GM12878 (cell line): ENCODE results near the gene DIP2C. TPM values are rescaled to one million over a fixed set of nuclear protein-coding genes. Genes with fewer than 3 reads are reported as not detected.

ENCODE experiments used
- ATAC-seq: fragments of 200-7000 bp; cut with Tn5 transposase; 3 replicates; pipeline ENCODE4 v1.9.1; 2020; ENCODE audit warnings: mild to moderate bottlenecking, moderate library complexity
- BruUV-seq: library from RNA; stranded (reverse); fragments of 400-500 nt; replicated peaks from 2 replicates; lab custom pipeline; 2021; lab: Mats Ljungman, UMichigan
- CTCF ChIA-PET: fragments of 300-600 bp; sonication (Branson Sonifier 250); formaldehyde crosslinking; extraction: SDS; loops from one replicate; lab custom pipeline; 2021; ENCODE audit warnings: inconsistent platforms; lab: Yijun Ruan, JAX
- POLR2A ChIA-PET: fragments of 350-600 bp; formaldehyde crosslinking; extraction: SDS; loops from one replicate; lab custom pipeline; 2021; ENCODE audit warnings: inconsistent platforms; lab: Charles Lee
- RAD21 ChIA-PET: fragments of 300-600 bp; sonication (Branson Sonifier 250); formaldehyde crosslinking; loops from one replicate; lab custom pipeline; 2023; ENCODE audit warnings: antibody characterized with exemption; ENCODE audit not compliant: unreplicated experiment; lab: Charles Lee
- SMC1A ChIA-PET: fragments of 300-600 bp; sonication (Branson Sonifier 250); formaldehyde crosslinking; loops from one replicate; lab custom pipeline; 2023; ENCODE audit not compliant: unreplicated experiment, uncharacterized antibody; lab: Charles Lee
- DNase-seq: peaks from one replicate; pipeline ENCODE4 v3.0.0-alpha.2; 2011; ENCODE audit warnings: low read depth, low spot score
- FAIRE-seq: peaks from 3 replicates; lab custom pipeline; 2011; peaks lifted over from hg19 to GRCh38; lab: Jason Lieb, UNC
- H2AFZ ChIP-seq: 2 replicates; pipeline ENCODE4 v1.6.0; 2011; ENCODE audit warnings: low read depth, low read length, control low read depth; ENCODE audit not compliant: control insufficient read depth
- H3K27ac ChIP-seq: 2 replicates; pipeline ENCODE4 v1.5.1; 2011; ENCODE audit warnings: control low read depth; ENCODE audit not compliant: control insufficient read depth, insufficient read depth
- H3K27me3 ChIP-seq, 2 experiments: replicated peaks in 1 of 2; 2 replicates each; pipeline versions ENCODE4 v1.6.0 to v1.6.1; 2011; ENCODE audit warnings: low read length in 1 of 2; ENCODE audit not compliant: control insufficient read depth in 2 of 2, insufficient read depth in 2 of 2
- H3K36me3 ChIP-seq, 2 experiments: 2 replicates each; pipeline ENCODE4 v1.5.1; 2011; ENCODE audit warnings: low read length in 1 of 2; ENCODE audit not compliant: control insufficient read depth in 2 of 2, insufficient read depth in 2 of 2
- H3K4me1 ChIP-seq: 2 replicates; pipeline ENCODE4 v1.6.1; 2011; ENCODE audit warnings: mild to moderate bottlenecking, low read length, moderate library complexity, mixed read lengths; ENCODE audit not compliant: control insufficient read depth, insufficient read depth
- H3K4me2 ChIP-seq: 2 replicates; pipeline ENCODE4 v1.6.0; 2011; ENCODE audit warnings: control low read depth; ENCODE audit not compliant: control insufficient read depth, insufficient read depth
- H3K4me3 ChIP-seq: fragments of 200-600 bp; sonication (generic); 2 replicates; pipeline ENCODE4 v1.5.1; 2016
- H3K79me2 ChIP-seq: 2 replicates; pipeline ENCODE4 v1.6.0; 2011; ENCODE audit warnings: low read length; ENCODE audit not compliant: control insufficient read depth, insufficient read depth
- H3K9ac ChIP-seq: 2 replicates; pipeline ENCODE4 v1.8.0; 2011; ENCODE audit warnings: low read length, control low read depth, mixed read lengths; ENCODE audit not compliant: control insufficient read depth, insufficient read depth
- H3K9me3 ChIP-seq: replicated peaks from 3 replicates; pipeline ENCODE4 v1.5.1; 2011; ENCODE audit warnings: mild to moderate bottlenecking, low read length; ENCODE audit not compliant: control insufficient read depth, insufficient read depth
- H4K20me1 ChIP-seq: 2 replicates; pipeline ENCODE4 v1.6.0; 2011; ENCODE audit not compliant: control insufficient read depth, insufficient read depth
- CBX3 ChIP-seq: fragments of 200-600 bp; sonication (generic); IDR thresholded peaks from 2 replicates; pipeline ENCODE4 v1.6.1; 2016; ENCODE audit warnings: low read depth, borderline replicate concordance
- ESRRA ChIP-seq: IDR thresholded peaks from 2 replicates; pipeline ENCODE4 v1.6.1; 2012; ENCODE audit warnings: mild to moderate bottlenecking, low read length, improper control_type of control experiment
- HDAC6 ChIP-seq: fragments of 200-600 bp; sonication (generic); IDR thresholded peaks from one replicate; pipeline ENCODE4 v1.8.0; 2017; ENCODE audit warnings: antibody characterized with exemption; ENCODE audit not compliant: unreplicated experiment
- KAT2A ChIP-seq: conservative IDR thresholded peaks from 2 replicates; pipeline ENCODE4 v1.6.1; 2011; ENCODE audit warnings: low read depth, low read length; ENCODE audit not compliant: control insufficient read depth
- MTA2 ChIP-seq: fragments of 450-650 bp; IDR thresholded peaks from 2 replicates; pipeline ENCODE4 v1.6.1; 2016; ENCODE audit warnings: low read depth, mild to moderate bottlenecking, moderate library complexity
- NR2F1 ChIP-seq: fragments of 450-650 bp; conservative IDR thresholded peaks from 2 replicates; pipeline ENCODE4 v1.6.1; 2017; ENCODE audit warnings: mild to moderate bottlenecking
- PML ChIP-seq: IDR thresholded peaks from 2 replicates; pipeline ENCODE4 v1.6.1; 2012; ENCODE audit warnings: low read length, inconsistent platforms
- POLR2AphosphoS5 ChIP-seq: IDR thresholded peaks from 2 replicates; pipeline ENCODE4 v1.6.1; 2011; ENCODE audit warnings: mild to moderate bottlenecking, low read length, inconsistent platforms
- SMAD5 ChIP-seq: IDR thresholded peaks from 2 replicates; pipeline ENCODE4 v1.6.1; 2016; ENCODE audit warnings: antibody characterized with exemption, low read depth
- SREBF1 ChIP-seq: IDR thresholded peaks from 2 replicates; pipeline ENCODE4 v1.6.1; 2012; ENCODE audit warnings: mild to moderate bottlenecking, low read length
- ZNF384 ChIP-seq: IDR thresholded peaks from 2 replicates; pipeline ENCODE4 v1.6.1; 2012; ENCODE audit warnings: low read depth, mild to moderate bottlenecking, low read length, improper control_type of control experiment, borderline replicate concordance
- ZNF687 ChIP-seq: fragments of 450-650 bp; IDR thresholded peaks from 2 replicates; pipeline ENCODE4 v1.6.1; 2017; ENCODE audit warnings: mild to moderate bottlenecking, moderate library complexity
- WGBS: methylation state at CpG from one replicate; pipeline ENCODE4 v1.1.6; 2016; ENCODE audit warnings: low lambda C conversion rate; ENCODE audit not compliant: insufficient replicate concordance, insufficient coverage; ENCODE audit errors: missing lambda C conversion rate; 5-methylcytosine and 5-hydroxymethylcytosine counted together
- in situ Hi-C: fragments of 300-500 bp; cut with MboI; formaldehyde crosslinking; loops from 9 replicates; pipeline ENCODE4 v1.14.3; 2018; ENCODE audit warnings: mixed read lengths
- intact Hi-C: fragments of 100-400 bp; cut with micrococcal nuclease; formaldehyde crosslinking; loops from one replicate; pipeline ENCODE4 v1.14.2; 2022; ENCODE audit not compliant: unreplicated experiment
- polyA plus RNA-seq, 11 experiments: library from polyadenylated mRNA; depleted of rRNA in 4 of 11; unstranded in 6 of 11; stranded (reverse) in 5 of 11; fragments of >200 nt; fragmentation: Nextera tagmentation in 4 of 11; fragmentation: Illumina TruSeq in 1 of 11; extraction: Ambion mirVana in 4 of 11; extraction: Trizol in 1 of 11; gene quantifications; 1 replicate in 1 of 11; 2 replicates in 10 of 11; pipeline versions ENCODE4 v1.2.1 to v1.2.3, GENCODE V29; 2011 to 2016; ENCODE audit warnings: inconsistent platforms in 2 of 11, missing spikeins in 2 of 11, low read depth in 1 of 11
- total RNA-seq, 4 experiments: library from RNA; depleted of rRNA in 3 of 4; stranded (reverse); fragments of >200 nt in 3 of 4; fragmentation: Illumina TruSeq in 1 of 4; extraction: Trizol in 1 of 4; gene quantifications; 2 replicates each; pipeline versions ENCODE4 v1.2.1 to v1.2.3, GENCODE V29; 2013 to 2021

Gene DIP2C
- total and polyA plus RNA-seq, 10 of the 15 experiments (the other 5 are each of a cell fraction or from before 2014, with no cell fraction given): 0.01 to 0.10 (median 0.06) TPM

GRCh38 chr10:271201-271600 is 418.3 kb downstream of the DIP2C start:
- SMC1A ChIA-PET: interaction anchor here (1.1 kb wide), 1 partner anchor 90 kb away, joined by 3 read pairs; no protein-coding TSS in a partner anchor
- 62% methylated on average over 3 of the region's 3 CpGs for WGBS
- POLR2A ChIA-PET: no interaction called here
- intact Hi-C loops: no loop called here
- TF ChIP-seq SREBF1 (no peak), KAT2A (no peak), PML (no peak), ZNF384 (no peak), MTA2 (no peak)
- TF ChIP-seq, all 136 proteins: peak for 0
- no peaks in the 10 kb centered on the region for H4K20me1 ChIP-seq
- H3K36me3 ChIP-seq: no peaks in the 10 kb centered on the region
- H3K9me3 ChIP-seq: no peaks in the 10 kb centered on the region
- no peaks in the 10 kb centered on the region for H3K79me2 ChIP-seq
- no peak overlapping the region for H3K9ac ChIP-seq
- no peak overlapping the region for H2AFZ ChIP-seq
- in situ Hi-C loops: no loop called here
- FAIRE-seq (no peak), DNase-seq (no peak), ATAC-seq (no peak)
- no peak overlapping the region for H3K4me2 ChIP-seq
- H3K4me1 ChIP-seq: 0 out of 2 replicates have a peak, but pooled peaks cover 3% of the 10 kb centered on the region
- CTCF ChIA-PET: no interaction called here
- H3K4me3 ChIP-seq: no peak overlapping the region
- H3K27me3 ChIP-seq: no peaks in the 10 kb centered on the region; a peak in 1 of 4 replicates
- BruUV-seq: no TSS peak
- H3K27ac ChIP-seq: no peak overlapping the region
- RAD21 ChIA-PET: no interaction called here

GRCh38 chr10:269440-270074 is 419.9 kb downstream of the DIP2C start:
- Histone ChIP-seq H3K4me2 (no peak overlapping the region), H3K9ac (no peak overlapping the region), H4K20me1 (no peaks in the 10 kb centered on the region), H3K79me2 (no peaks in the 10 kb centered on the region), H3K27me3 (no peaks in the 10 kb centered on the region; a peak in 1 of 4 replicates), H3K27ac (no peak overlapping the region), H3K9me3 (no peaks in the 10 kb centered on the region), H3K36me3 (no peaks in the 10 kb centered on the region), H3K4me3 (no peak overlapping the region), H2AFZ (no peak overlapping the region), H3K4me1 (peaks cover 6% of the 10 kb centered on the region; the same call in 1 of the 2 replicates)
- WGBS: 62% methylated on average over 10 of the region's 10 CpGs
- TF ChIP-seq HDAC6: no peak
- TF ChIP-seq NR2F1: no peak
- TF ChIP-seq CBX3: no peak
- no peak for TF ChIP-seq SMAD5
- no peak for TF ChIP-seq ZNF687
- TF ChIP-seq ESRRA: no peak
- no peak for TF ChIP-seq POLR2AphosphoS5
- intact Hi-C loops (no loop called here), in situ Hi-C loops (no loop called here)
- DNase-seq (no peak), FAIRE-seq (no peak), ATAC-seq (no peak)
- ChIA-PET SMC1A (no interaction called here), CTCF (no interaction called here), POLR2A (no interaction called here), RAD21 (no interaction called here)
- no TSS peak for BruUV-seq
